NB4 (cell line): ENCODE results near the gene PNPLA1.

Source experiments
- MAX ChIP-seq: IDR thresholded peaks from 2 replicates; pipeline ENCODE4 v1.6.1; 2011; ENCODE audit warnings: low read depth, low read length
- MYC ChIP-seq: IDR thresholded peaks from 2 replicates; pipeline ENCODE4 v1.6.1; 2011; ENCODE audit warnings: low read depth, low read length
- POLR2A ChIP-seq: IDR thresholded peaks from 2 replicates; pipeline ENCODE4 v1.6.1; 2011; ENCODE audit warnings: mild to moderate bottlenecking; ENCODE audit not compliant: insufficient read length; ENCODE audit errors: extremely low read depth
- TF ChIP-seq, protein P1 (sequence below): IDR thresholded peaks from one replicate; pipeline ENCODE4 v1.5.1; 2012; ENCODE audit warnings: low read depth, low read length

DNA sequence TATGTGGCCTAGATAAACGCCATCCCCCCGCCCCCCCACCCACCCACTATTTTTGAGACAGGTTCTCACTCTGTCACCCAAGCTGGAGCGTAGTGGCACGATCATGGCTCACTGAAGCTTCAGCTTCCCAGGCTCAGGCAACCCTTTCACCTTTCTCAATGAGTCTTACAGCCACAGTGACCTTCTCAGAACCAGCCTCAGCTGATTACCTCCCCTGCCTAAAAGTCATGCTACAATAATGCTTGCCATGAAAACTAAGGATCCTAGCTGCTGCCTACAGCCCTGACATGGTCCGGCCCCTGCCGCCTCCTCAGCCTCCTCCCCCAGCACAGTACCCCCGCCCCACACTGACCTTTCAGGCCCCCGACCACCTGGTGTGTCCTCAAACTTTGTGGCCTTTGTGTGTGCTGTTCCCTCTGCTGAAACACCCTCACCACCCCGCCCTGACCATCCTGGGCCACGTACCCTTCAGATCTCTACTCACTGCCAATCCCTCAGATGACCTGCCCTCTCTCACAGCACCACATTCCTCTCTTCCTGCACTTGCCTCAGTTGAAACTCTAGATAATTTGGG, 31.3 kb downstream of the PNPLA1 start:
- TF ChIP-seq, protein P1, sequence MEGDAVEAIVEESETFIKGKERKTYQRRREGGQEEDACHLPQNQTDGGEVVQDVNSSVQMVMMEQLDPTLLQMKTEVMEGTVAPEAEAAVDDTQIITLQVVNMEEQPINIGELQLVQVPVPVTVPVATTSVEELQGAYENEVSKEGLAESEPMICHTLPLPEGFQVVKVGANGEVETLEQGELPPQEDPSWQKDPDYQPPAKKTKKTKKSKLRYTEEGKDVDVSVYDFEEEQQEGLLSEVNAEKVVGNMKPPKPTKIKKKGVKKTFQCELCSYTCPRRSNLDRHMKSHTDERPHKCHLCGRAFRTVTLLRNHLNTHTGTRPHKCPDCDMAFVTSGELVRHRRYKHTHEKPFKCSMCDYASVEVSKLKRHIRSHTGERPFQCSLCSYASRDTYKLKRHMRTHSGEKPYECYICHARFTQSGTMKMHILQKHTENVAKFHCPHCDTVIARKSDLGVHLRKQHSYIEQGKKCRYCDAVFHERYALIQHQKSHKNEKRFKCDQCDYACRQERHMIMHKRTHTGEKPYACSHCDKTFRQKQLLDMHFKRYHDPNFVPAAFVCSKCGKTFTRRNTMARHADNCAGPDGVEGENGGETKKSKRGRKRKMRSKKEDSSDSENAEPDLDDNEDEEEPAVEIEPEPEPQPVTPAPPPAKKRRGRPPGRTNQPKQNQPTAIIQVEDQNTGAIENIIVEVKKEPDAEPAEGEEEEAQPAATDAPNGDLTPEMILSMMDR: no peak
- TF ChIP-seq POLR2A: no peak
- no peak for TF ChIP-seq MAX
- TF ChIP-seq MYC: no peak
